ENCODE measurements around the gene LANCL1.

GRCh38 chr2:210422366-210422765 lies 54.2 kb downstream of the LANCL1 start:
- TF ChIP-seq POLR2AphosphoS5 (IDR thresholded peaks at IDR 0.05) (no peak), CTCF (IDR thresholded peaks at IDR 0.05; ENCODE audit: poor library complexity, severe bottlenecking) (no peak), SMC3 (conservative IDR thresholded peaks at IDR 0.05; ENCODE audit: poor library complexity) (no peak), TAF1 (IDR thresholded peaks at IDR 0.05; ENCODE audit: low read depth) (no peak)
